Ovary (tissue), 3 donors: ENCODE results near the gene CTNNBL1.

Source experiments
- CTCF ChIP-seq, 3 donors: fragments of 450-650 bp in 2 of 3; fragments of 200-600 bp in 1 of 3; IDR thresholded peaks; one replicate each; pipeline versions ENCODE4 v1.5.1 to v1.8.0; 2016 to 2022; ENCODE audit warnings: antibody characterized with exemption in 3 of 3, mild to moderate bottlenecking in 1 of 3
- POLR2A ChIP-seq: fragments of 450-650 bp; IDR thresholded peaks from one replicate; pipeline ENCODE4 v1.6.1; 2017; ENCODE audit warnings: antibody characterized with exemption, mild to moderate bottlenecking, moderate library complexity
- donor health status: DM: no; HTN: no; CAD: no.

- TF ChIP-seq CTCF (IDR thresholded peaks at IDR 0.05) (no peak), POLR2A (no peak)
Observed at GRCh38 chr20:37672143-37672542, 21.7 kb upstream of the CTNNBL1 start.
